ENCODE data around the gene MSI2. TPM values are rescaled to one million over a fixed set of nuclear protein-coding genes. Genes with fewer than 3 reads are reported as not detected.

MSI2 gene
- total RNA-seq, 4 donors from 2014 or later, result 14.9 to 24.4 (median 19.8) TPM

- no peak for TF ChIP-seq CTCF (IDR thresholded peaks at IDR 0.05)
- DNase-seq (ENCODE audit: low spot score) (no peak), ATAC-seq (ENCODE audit: low FRiP score) (no peak)
Measured at GRCh38 chr17:57718878-57719277, 462.6 kb downstream of the MSI2 start.

- no peak for ATAC-seq (ENCODE audit: low FRiP score)
- no peak for TF ChIP-seq CTCF (IDR thresholded peaks at IDR 0.05)
- DNase-seq (ENCODE audit: low spot score), result no peak
Measured at GRCh38 chr17:57720386-57721035, 464.2 kb downstream of the MSI2 start.

- ATAC-seq (ENCODE audit: low FRiP score), result no peak
- no peak for TF ChIP-seq CTCF (IDR thresholded peaks at IDR 0.05)
- DNase-seq (ENCODE audit: low spot score), result no peak
Measured at GRCh38 chr17:57721967-57722703, 465.8 kb downstream of the MSI2 start.

GRCh38 chr17:57722704-57723043, 466.4 kb downstream of the MSI2 start:
- ATAC-seq (ENCODE audit: low FRiP score) (no peak), DNase-seq (ENCODE audit: low spot score) (no peak)
- no peak for TF ChIP-seq CTCF (IDR thresholded peaks at IDR 0.05)

GRCh38 chr17:57723427-57724025, 467.2 kb downstream of the MSI2 start:
- ATAC-seq (ENCODE audit: low FRiP score), result no peak
- no peak for TF ChIP-seq CTCF (IDR thresholded peaks at IDR 0.05)

GRCh38 chr17:57724026-57724728, 467.9 kb downstream of the MSI2 start:
- TF ChIP-seq CTCF (IDR thresholded peaks at IDR 0.05), result no peak
- no peak for ATAC-seq (ENCODE audit: low FRiP score)
- no peak for DNase-seq (ENCODE audit: low spot score)

More at GRCh38 chr17:57723427-57724025, 467.2 kb downstream of the MSI2 start:
- no peak for DNase-seq (ENCODE audit: low spot score)
